GM13977 (cell line): ENCODE data around the gene SYK.
"Not testable (repeated sequence)": the region's sequence is repeated elsewhere in the genome, so short reads cannot be mapped to it uniquely, and the experiment has no call there.

Source experiments
- DNase-seq: peaks from one replicate; pipeline ENCODE4 v3.0.0; 2012; ENCODE audit warnings: low spot score
- in situ Hi-C: fragments of 300-500 bp; cut with MboI; formaldehyde crosslinking; loops from one replicate; pipeline ENCODE4 v1.12.0; 2022; ENCODE audit warnings: low sequenced_read_pairs, low pct_unique_long_range_greater_than_20kb, mixed read lengths, inconsistent platforms; ENCODE audit not compliant: unreplicated experiment
- TF ChIP-seq, protein P1 (sequence below): IDR thresholded peaks from 2 replicates; pipeline ENCODE4 v1.5.1; 2012; ENCODE audit warnings: mild to moderate bottlenecking, control low read depth; ENCODE audit not compliant: insufficient read depth; ENCODE audit errors: extremely low read depth, missing control alignments

The SYK gene

DNA sequence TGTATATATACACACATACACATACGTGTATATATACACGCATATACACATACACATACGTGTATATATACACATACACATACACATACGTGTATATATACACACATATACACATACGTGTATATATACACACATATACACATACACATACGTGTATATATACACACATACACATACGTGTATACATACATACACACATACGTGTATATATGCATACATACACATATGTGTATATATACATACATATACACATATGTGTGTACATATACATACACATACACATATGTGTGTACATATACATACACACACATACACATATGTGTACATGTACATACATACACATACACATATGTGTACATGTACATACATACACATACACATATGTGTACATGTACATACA, 82.6 kb downstream of the SYK start:
- TF ChIP-seq, protein P1, sequence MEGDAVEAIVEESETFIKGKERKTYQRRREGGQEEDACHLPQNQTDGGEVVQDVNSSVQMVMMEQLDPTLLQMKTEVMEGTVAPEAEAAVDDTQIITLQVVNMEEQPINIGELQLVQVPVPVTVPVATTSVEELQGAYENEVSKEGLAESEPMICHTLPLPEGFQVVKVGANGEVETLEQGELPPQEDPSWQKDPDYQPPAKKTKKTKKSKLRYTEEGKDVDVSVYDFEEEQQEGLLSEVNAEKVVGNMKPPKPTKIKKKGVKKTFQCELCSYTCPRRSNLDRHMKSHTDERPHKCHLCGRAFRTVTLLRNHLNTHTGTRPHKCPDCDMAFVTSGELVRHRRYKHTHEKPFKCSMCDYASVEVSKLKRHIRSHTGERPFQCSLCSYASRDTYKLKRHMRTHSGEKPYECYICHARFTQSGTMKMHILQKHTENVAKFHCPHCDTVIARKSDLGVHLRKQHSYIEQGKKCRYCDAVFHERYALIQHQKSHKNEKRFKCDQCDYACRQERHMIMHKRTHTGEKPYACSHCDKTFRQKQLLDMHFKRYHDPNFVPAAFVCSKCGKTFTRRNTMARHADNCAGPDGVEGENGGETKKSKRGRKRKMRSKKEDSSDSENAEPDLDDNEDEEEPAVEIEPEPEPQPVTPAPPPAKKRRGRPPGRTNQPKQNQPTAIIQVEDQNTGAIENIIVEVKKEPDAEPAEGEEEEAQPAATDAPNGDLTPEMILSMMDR, result no peak
- in situ Hi-C loops, result no loop called here

DNA sequence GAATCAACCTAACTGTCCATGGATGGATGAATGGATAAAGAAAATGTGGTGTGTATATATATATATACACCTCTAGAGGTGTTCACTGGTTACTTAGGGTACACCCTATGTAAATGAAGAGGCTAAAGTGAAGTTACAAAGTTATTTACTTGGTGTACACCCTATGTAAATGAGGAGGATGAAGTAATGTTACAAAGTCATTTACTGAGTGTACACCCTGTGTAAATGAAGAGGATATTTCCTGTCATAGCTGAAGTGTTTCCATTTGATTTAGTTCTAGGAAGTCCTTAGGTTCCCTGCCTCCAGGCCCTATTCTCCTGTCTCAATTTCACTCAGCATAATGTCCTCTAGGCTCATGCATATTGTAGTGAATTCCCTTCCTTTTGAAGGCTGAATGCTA, 85.2 kb downstream of the SYK start:
- in situ Hi-C loops, DNase-seq: not testable (repeated sequence)

More for the DNA sequence above, 82.6 kb downstream of the SYK start:
- no peak for DNase-seq

DNA sequence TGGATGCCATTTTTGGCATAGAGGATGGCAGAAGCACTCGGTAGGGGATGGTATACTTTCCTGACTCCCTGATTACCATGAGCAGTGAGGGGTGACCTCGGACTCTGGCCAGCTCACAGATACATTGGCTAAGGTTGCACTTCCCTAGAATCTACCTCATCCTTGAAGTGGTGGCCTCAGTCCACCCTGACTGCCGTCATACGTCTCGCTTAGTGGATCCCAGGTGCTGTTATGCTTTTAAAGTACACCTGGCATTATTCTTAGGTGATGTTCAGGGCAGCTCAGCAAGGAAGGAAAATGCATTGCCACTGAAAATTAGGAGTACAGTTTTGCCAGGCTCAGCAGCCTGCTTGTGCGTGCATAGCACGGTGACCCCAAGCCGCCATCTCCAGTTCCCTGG, 87.3 kb downstream of the SYK start:
- in situ Hi-C loops, result no loop called here
- TF ChIP-seq, protein P1, result no peak
- DNase-seq, result no peak

DNA sequence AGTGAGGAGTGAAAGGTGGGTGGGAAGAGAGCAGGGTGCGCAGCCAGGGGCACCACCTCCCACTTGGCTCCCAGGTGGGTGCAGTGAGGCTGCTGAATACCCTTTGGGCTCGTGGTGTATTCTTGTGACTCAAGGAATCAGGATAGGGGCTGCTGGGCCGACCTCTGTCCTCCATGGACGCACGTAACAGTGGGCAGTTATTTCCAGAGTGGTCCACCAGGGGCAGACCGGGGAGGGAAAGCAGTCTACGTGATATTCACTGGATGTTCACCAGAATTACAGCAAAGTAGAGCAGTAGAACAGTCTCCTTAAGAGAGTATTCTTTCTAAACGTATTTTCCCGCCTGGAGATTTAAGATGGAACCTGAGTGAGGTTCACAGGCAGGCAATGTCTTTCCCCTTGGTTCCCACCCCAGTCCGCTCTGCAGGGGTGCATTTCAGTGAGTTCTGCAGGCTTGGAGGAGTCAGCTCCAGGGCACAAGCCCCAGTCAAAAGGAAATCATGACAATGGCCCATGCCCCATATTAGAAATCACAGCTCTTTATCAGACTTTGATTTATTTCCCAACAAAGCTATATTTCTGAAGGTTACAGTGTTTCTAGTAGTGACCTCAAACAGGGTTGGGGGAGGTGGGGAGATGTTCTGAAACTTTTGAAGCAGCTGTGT, 88.7 kb downstream of the SYK start:
- in situ Hi-C loops, result no loop called here
- DNase-seq, result no peak
- TF ChIP-seq, protein P1, result peak; percentile 2

DNA sequence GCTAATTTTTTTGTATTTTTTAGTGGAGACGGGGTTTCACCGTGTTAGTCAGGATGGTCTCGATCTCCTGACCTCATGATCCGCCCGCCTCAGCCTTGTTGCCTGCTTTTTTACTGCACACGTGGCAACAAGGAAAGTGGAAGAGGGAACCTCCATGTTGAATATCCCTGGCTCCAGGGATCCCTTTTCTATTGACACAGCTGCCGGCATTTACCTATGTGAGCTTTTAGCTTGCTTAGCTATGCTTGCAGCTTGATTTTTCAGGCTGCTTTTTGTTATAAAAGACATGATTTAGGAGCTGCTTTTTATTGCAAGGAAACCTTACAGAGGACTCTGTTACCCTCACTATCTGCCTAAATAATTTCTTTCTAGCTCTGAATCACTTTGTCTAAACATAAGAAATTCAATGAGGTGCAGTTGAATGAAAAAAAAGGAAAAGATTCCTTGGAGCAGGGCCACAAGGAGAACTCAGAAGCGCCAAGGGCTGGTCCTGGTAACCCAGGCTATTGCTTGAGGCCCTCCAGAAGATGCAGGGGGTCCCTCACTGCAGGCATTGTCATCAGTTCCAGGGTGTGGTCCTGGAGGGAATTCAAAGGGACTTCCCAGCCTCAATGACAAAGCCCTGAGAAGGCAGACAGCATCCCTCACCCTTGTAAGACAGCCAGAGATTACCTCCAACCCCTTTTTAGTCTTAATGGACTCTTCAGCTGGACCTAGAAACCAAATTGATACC, 89.9 kb downstream of the SYK start:
- TF ChIP-seq, protein P1, result no peak
- in situ Hi-C loops, result no loop called here
- DNase-seq, result no peak

DNA sequence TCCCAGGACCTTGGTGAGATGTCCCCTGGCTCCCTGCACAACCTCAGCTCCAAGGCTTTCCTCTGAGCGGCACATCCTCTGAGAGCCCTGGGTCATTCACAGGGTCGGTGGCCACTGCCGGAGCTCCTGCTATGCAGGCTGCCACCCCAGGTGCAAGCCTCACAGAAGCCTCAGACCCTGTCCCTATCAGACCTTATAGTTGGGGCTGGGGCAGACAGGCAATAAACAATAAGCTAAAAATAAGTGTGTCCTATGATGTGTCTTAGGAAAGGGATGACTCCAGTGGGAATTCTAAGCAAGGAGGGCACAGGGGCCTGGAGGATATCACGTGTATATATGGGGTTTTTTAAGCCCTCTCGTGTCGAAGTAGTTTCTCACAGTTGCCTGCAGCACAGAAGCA, 91.3 kb downstream of the SYK start:
- in situ Hi-C loops, result no loop called here
- TF ChIP-seq, protein P1, result no peak
- no peak for DNase-seq

DNA sequence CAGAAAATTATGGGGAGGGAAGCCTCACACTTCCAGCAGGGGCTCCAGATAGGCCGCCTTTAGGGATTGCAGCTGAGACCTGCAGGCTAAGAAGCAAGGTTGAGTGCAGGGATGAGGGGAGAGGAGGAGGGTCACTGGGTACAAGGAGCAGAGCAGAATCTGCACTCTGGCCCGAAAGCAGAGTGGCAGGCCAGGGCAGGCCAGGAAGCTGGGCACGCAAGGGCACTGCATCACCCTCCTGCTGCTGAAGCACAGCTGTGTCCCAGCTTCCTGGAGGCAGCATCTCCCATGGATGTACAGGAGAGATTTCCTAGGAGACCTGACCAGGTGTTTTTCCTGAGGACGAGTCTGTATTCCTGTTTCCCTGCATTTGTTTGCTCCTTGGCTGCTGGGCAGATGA, 92.1 kb downstream of the SYK start:
- in situ Hi-C loops, result no loop called here
- DNase-seq, result no peak
- TF ChIP-seq, protein P1, result no peak
